ENCODE results near the gene ANKH.

ANKH gene

DNA sequence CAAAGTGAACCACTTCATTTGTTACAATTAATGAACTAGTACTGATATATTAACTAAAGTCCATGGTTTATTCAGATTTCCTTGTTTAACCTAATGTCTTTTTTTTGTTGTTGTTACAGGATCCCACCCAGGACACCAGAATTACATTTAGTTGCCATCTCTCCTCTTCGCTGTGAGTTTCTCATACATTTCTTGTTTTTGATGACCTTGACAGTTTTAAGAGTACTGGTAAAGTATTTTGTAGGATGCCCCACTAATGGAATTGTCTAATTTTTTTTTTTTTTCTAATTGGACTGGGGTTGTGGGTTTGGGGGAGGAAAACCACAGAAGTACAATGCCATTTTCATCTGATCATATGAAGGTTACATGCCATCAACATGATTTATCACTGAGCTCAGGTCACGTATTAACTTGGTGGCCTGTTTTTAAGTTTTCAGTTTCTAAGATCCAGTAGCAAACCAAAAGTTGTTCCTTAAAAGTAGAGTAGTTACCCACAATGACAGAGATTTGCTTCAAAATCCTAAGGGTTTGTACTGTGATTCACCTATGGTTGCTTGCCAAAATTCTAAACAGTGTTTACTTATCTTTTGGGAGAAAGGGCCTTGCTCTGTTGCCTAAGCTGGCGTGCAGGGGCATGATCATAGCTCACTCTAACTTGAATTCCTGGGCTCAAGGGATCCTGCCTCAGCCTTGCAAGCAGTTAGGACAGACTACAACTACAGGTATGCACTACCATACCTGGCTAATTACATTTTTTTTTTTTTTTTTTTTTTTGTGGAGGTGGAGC is 211.6 kb downstream of the ANKH start:
- no peak for DNase-seq

- DNase-seq: no peak
Measured at GRCh38 chr5:14656898-14657297, 214.7 kb downstream of the ANKH start.

DNA sequence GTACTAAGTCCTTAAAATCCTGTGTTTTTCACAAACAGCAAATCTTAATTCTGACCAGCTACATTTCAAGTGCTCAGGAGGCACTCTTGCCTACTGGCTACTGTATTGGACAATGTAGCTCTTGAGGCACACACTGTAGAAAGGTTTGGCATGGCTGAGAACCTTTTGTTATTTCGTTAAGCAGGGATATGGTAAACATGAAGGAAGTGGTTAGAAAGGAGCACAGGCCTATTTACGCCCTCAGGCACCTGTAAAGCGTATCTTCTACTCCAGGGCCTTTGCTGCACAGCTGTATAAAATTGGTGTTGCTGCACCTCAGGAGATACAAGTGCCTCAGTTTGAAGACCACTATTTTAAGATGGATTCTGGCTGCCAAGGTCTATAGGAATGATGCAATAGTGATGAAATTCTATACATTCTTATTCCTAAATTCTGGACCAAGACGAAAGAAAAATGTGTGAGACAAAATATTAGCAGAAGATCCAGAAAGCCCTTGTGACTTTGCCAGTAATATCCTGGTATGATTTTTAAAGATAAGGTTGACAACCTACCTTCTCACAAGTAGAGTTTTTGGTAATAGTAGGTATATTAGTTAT is 216.3 kb downstream of the ANKH start:
- no peak for DNase-seq
